GM19023 (cell line): ENCODE results near the gene NSMCE1.
"Not testable (repeated sequence)": the region's sequence is repeated elsewhere in the genome, so short reads cannot be mapped to it uniquely, and the experiment has no call there.

Experiments
- ATAC-seq: cut with Tn5 transposase; IDR thresholded peaks from one replicate; pipeline ENCODE4 v1.9.1; 2021; ENCODE audit warnings: mild to moderate bottlenecking, moderate library complexity; ENCODE audit not compliant: unreplicated experiment

The NSMCE1 gene

DNA sequence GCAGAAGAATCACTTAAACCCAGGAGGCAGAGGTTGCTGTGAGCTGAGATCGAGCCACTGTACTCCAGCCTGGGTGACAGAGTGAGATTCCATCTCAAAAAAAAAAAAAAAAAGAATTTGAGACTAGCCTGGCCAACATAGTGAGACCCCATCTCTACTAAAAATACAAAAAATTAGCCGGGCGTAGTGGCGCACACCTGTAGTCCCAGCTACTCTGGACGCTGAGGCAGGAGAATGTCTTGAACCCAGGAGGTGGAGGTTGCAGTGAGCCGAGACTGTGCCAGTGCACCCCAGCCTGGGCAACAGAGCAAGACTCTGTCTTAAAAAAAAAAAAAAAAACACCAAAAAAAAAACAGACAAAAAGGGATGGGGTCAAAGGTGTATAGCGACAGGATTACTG is 4.1 kb upstream of the NSMCE1 start:
- not testable (repeated sequence) for ATAC-seq

- no peak for ATAC-seq
Observed at GRCh38 chr16:27272076-27272475, 3.5 kb upstream of the NSMCE1 start.

DNA sequence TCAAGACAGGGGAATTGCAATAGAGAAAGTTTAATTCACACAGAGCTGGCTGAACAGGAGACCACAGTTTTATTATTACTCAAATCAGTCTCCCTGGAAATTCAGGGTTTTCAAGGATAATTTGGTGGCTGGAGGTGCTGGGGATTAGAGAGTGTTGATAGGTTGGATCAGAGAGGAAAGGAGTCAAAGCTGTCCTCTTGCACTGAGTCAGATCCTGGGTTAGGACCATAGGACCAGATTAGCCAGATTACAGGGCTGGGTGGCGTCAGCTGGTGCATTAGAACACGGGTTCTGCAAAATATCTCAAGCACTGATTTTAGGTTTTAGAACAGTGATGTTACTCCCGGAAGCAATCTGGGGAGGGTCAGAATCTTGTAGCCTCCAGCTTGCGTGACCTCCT is 1.8 kb upstream of the NSMCE1 start:
- no peak for ATAC-seq

- ATAC-seq = no peak
Observed at GRCh38 chr16:27269300-27270150, 953 bp upstream of the NSMCE1 start.

- ATAC-seq = no peak
Observed at GRCh38 chr16:27267037-27267677, 1.4 kb downstream of the NSMCE1 start.

- no peak for ATAC-seq
Observed at GRCh38 chr16:27265982-27266381, 2.6 kb downstream of the NSMCE1 start.

- ATAC-seq = no peak
Observed at GRCh38 chr16:27264151-27264550, 4.4 kb downstream of the NSMCE1 start.

GRCh38 chr16:27262904-27263423 is 5.6 kb downstream of the NSMCE1 start:
- ATAC-seq = not testable (repeated sequence)

DNA sequence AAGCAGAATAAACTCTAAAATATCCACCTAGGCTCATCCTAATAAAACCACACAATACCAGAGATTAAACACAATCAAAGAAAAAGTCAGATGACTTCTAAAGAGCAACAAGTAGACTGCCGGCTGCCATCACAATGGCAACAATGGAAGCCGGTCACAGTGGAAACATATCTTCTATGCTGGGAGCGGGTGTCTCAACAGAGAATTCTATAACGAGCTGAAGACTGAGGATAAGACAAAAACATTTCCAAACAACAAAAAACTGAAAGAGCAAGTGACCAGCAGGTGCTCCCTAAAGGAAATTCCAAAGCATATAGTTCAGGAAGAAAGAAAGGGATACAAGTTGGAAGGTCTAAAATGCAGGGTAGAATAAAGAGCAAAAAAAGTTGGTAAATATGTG is 8.9 kb downstream of the NSMCE1 start:
- no peak for ATAC-seq

- no peak for ATAC-seq
Observed at GRCh38 chr16:27258241-27258734, 10.3 kb downstream of the NSMCE1 start.

DNA sequence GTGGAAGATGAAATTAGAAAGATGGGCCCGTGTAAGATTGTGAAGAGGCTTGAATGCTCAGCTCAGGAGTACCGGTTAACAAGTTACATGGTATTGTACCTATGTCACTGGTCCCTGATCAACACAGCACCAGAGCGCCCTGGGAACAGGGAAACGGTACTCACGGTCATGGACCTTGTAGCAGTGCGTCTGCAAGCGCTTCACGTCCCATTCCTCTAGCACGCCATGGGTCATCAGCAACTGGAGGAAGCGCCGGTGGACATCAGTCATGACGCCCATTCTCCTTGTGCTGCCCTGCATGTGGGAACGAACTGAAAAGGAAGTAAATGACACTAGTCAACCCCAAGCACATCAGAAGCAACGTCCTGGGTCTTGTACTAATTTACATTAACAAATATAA is 11.3 kb downstream of the NSMCE1 start:
- no peak for ATAC-seq

- no peak for ATAC-seq
Observed at GRCh38 chr16:27256861-27257260, 11.7 kb downstream of the NSMCE1 start.

GRCh38 chr16:27254262-27254811 is 14.2 kb downstream of the NSMCE1 start:
- no peak for ATAC-seq

GRCh38 chr16:27253526-27253930 is 15.0 kb downstream of the NSMCE1 start:
- ATAC-seq = no peak

- ATAC-seq = no peak
Observed at GRCh38 chr16:27252206-27252585, 16.4 kb downstream of the NSMCE1 start.

- ATAC-seq = no peak
Observed at GRCh38 chr16:27251541-27252205, 16.9 kb downstream of the NSMCE1 start.

DNA sequence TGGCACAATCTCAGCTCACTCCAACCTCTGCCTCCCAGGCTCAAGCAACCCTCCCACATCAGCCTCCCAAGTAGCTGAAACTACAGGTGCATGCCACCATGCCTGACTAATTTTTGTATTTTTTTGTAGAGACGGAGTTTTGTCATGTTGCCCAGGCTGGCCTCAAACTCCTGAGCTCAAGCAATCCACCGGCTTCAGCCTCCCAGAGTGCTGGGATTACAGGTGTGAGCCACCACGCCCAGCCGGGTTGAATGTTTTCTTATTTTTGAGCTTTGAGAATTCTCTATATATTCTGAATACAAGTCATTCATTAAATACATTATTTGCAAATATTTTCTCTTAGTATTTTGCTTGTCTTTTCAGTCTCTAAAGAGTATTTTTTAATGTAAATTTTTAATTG is 19.7 kb downstream of the NSMCE1 start:
- not testable (repeated sequence) for ATAC-seq

GRCh38 chr16:27248036-27248435 is 20.5 kb downstream of the NSMCE1 start:
- ATAC-seq = no peak

DNA sequence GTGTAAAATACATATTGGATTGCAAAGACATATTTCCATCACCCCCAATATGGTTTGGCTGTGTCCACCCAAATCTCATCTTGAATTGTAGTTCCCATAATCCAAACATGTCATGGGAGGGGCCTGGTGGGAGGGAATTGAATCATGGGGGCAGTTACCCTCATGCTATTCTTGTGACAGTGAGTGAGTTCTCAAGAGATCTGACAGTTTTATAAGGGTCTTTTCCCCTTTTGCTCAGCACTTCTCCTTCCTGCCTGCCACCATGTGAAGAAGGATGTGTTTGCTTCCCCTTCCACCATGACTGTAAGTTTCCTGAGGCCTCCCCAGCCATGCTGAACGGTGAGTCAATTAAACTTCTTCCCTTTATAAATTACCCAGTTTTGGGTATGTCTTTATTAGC is 21.5 kb downstream of the NSMCE1 start:
- not testable (repeated sequence) for ATAC-seq

GRCh38 chr16:27246439-27246838 is 22.1 kb downstream of the NSMCE1 start:
- no peak for ATAC-seq
